GM21367 (cell line): ENCODE data around the gene TMEM259.
A peak's percentile ranks its signal among the peaks of the same experiment; 100 is the strongest.

Experiments
- ATAC-seq: cut with Tn5 transposase; IDR thresholded peaks from one replicate; pipeline ENCODE4 v1.9.1; 2021; ENCODE audit not compliant: unreplicated experiment

TMEM259 gene

GRCh38 chr19:990119-990571, 30.8 kb downstream of the TMEM259 start:
- no peak for ATAC-seq

GRCh38 chr19:989381-990081, 31.4 kb downstream of the TMEM259 start:
- ATAC-seq, result no peak

GRCh38 chr19:988510-988909, 32.4 kb downstream of the TMEM259 start:
- ATAC-seq, result no peak

GRCh38 chr19:988081-988480, 32.8 kb downstream of the TMEM259 start:
- no peak for ATAC-seq

- ATAC-seq, result no peak
These were observed 34.8 kb downstream of the TMEM259 start for GRCh38 chr19:986083-986482.

GRCh38 chr19:984165-984967, 36.6 kb downstream of the TMEM259 start, which contains the start of gene WDR18:
TSS of gene WDR18 (plus strand) at chr19:984345. CDS start at chr19:984354, 9 bp downstream.
- ATAC-seq, result peak; percentile 67

GRCh38 chr19:982567-983170, 38.3 kb downstream of the TMEM259 start:
- no peak for ATAC-seq

GRCh38 chr19:980133-980998, 40.6 kb downstream of the TMEM259 start:
- ATAC-seq, result no peak

- ATAC-seq, result no peak
These were observed 41.6 kb downstream of the TMEM259 start for GRCh38 chr19:979318-979741.

GRCh38 chr19:977058-977464, 43.9 kb downstream of the TMEM259 start:
- ATAC-seq, result no peak

GRCh38 chr19:976476-976875, 44.4 kb downstream of the TMEM259 start:
- no peak for ATAC-seq

GRCh38 chr19:974564-975257, 46.2 kb downstream of the TMEM259 start:
- ATAC-seq, result no peak

- ATAC-seq, result no peak
These were observed 47.0 kb downstream of the TMEM259 start for GRCh38 chr19:973726-974563.

- ATAC-seq, result no peak
These were observed 48.6 kb downstream of the TMEM259 start for GRCh38 chr19:972281-972680.

GRCh38 chr19:971795-972194, 49.1 kb downstream of the TMEM259 start:
- no peak for ATAC-seq

- no peak for ATAC-seq
These were observed 50.2 kb downstream of the TMEM259 start for GRCh38 chr19:970695-971094.

GRCh38 chr19:966485-967088, 54.3 kb downstream of the TMEM259 start:
- no peak for ATAC-seq

- ATAC-seq, result no peak
These were observed 55.9 kb downstream of the TMEM259 start for GRCh38 chr19:964761-965694.
